AG09319 (cell line): ENCODE results near the gene NXNL2.

Source experiments
- DNase-seq: peaks from one replicate; pipeline ENCODE4 v3.0.0-alpha.2; 2010; ENCODE audit warnings: low read depth; ENCODE audit errors: extremely low read depth
- TF ChIP-seq, protein P1 (sequence below): IDR thresholded peaks from 2 replicates; pipeline ENCODE4 v1.5.1; 2011; ENCODE audit warnings: low read depth, mild to moderate bottlenecking, inconsistent platforms, low read length, moderate library complexity

Gene NXNL2

GRCh38 chr9:88503081-88503844, 31.7 kb upstream of the NXNL2 start:
- TF ChIP-seq, protein P1, sequence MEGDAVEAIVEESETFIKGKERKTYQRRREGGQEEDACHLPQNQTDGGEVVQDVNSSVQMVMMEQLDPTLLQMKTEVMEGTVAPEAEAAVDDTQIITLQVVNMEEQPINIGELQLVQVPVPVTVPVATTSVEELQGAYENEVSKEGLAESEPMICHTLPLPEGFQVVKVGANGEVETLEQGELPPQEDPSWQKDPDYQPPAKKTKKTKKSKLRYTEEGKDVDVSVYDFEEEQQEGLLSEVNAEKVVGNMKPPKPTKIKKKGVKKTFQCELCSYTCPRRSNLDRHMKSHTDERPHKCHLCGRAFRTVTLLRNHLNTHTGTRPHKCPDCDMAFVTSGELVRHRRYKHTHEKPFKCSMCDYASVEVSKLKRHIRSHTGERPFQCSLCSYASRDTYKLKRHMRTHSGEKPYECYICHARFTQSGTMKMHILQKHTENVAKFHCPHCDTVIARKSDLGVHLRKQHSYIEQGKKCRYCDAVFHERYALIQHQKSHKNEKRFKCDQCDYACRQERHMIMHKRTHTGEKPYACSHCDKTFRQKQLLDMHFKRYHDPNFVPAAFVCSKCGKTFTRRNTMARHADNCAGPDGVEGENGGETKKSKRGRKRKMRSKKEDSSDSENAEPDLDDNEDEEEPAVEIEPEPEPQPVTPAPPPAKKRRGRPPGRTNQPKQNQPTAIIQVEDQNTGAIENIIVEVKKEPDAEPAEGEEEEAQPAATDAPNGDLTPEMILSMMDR: no peak
- DNase-seq: no peak

GRCh38 chr9:88503845-88504764, 30.9 kb upstream of the NXNL2 start:
- TF ChIP-seq, protein P1: no peak

DNA sequence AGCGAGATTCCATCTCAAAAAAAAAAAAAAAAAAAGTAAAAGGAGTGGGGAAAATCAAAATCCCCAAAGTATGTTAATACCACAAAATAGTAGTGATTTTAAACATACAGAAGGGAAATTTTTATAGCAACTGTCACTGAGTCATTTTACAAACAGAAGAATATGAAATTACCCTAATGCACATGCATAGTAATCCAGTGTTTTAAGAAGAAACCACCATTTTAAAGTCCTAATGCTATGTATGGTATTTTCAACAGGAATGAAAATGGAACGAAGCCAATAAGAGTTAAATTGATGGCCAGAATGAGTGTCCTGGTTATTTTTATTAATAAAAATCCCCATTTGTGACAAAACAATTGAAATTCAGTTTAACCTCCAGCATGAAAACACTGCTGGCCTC, 26.7 kb upstream of the NXNL2 start:
- TF ChIP-seq, protein P1: no peak

More at GRCh38 chr9:88503845-88504764, 30.9 kb upstream of the NXNL2 start:
- no peak for DNase-seq

DNA sequence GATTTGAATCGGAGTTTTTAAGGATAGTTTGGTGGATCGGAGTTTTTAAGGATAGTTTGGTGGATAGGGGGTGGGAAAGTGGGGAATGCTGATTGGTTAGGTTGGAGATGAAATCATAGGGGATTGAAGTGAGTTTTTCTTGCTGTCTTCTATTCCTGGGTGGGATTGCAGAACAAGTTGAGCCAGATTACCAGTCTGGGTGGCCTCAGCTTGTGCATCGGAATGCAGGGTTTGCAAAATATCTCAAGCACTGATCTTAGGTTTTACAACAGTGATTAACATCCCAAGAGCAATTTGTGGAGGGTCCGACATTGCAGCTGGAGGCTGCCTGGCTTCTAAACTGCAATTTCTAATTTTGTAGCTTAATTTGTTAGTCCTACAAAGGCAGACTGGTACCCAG, 23.1 kb upstream of the NXNL2 start:
- no peak for DNase-seq
- TF ChIP-seq, protein P1: no peak

More for the DNA sequence above, 26.7 kb upstream of the NXNL2 start:
- no peak for DNase-seq

- TF ChIP-seq, protein P1: no peak
These were observed 20.7 kb upstream of the NXNL2 start for GRCh38 chr9:88514247-88514646.

GRCh38 chr9:88521308-88521707, 13.7 kb upstream of the NXNL2 start:
- TF ChIP-seq, protein P1: no peak
- DNase-seq: no peak

More at GRCh38 chr9:88514247-88514646, 20.7 kb upstream of the NXNL2 start:
- no peak for DNase-seq

DNA sequence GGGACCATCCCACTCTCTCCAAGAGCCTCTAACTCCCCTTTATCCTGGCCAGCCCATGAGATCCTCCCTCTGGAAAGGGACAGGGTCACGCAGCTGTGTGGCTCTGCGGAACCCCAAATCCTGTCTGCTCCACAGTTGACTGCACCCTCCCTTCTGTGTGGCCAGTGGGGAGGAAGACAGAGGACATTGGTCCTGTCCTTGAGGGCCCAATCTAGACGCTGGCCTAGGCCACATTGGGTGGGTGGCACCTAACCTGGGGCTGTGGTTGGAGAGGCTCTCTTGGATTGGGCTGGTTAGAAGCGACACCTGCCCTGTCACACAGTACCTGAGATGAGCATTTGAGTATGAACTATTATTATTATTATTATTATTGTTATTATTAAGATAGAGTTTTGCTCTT, 12.6 kb upstream of the NXNL2 start:
- no peak for DNase-seq
- TF ChIP-seq, protein P1: no peak
